HepG2 (cell line): ENCODE measurements around the gene PRKCE. TPM values are rescaled to one million over a fixed set of nuclear protein-coding genes. Genes with fewer than 3 reads are reported as not detected.

Experiments used
- AFF4 ChIP-seq: sonication (generic); formaldehyde crosslinking; IDR thresholded peaks from 2 replicates; pipeline ENCODE4 v1.4.0; 2020; ENCODE audit warnings: missing genetic modification reagents
- AHR ChIP-seq: IDR thresholded peaks from 2 replicates; pipeline ENCODE4 v1.6.1; 2018; ENCODE audit warnings: missing genetic modification reagents, missing compliant biosample characterization
- BRD4 ChIP-seq: sonication (generic); formaldehyde crosslinking; IDR thresholded peaks from 2 replicates; pipeline ENCODE4 v1.4.0; 2020; ENCODE audit warnings: missing genetic modification reagents
- KAT2B ChIP-seq: fragments of 150-350 bp; IDR thresholded peaks from 2 replicates; pipeline ENCODE4 v1.6.1; 2014; ENCODE audit warnings: low read depth, low read length, borderline replicate concordance
- RFX3 ChIP-seq: IDR thresholded peaks from 2 replicates; pipeline ENCODE4 v1.6.1; 2016; ENCODE audit warnings: missing biosample characterization, missing genetic modification reagents
- RORA ChIP-seq: sonication (generic); formaldehyde crosslinking; IDR thresholded peaks from 2 replicates; pipeline ENCODE4 v1.5.0; 2020; ENCODE audit warnings: mild to moderate bottlenecking, missing genetic modification reagents, moderate library complexity
- SP2 ChIP-seq: sonication (generic); formaldehyde crosslinking; IDR thresholded peaks from 2 replicates; pipeline ENCODE4 v1.5.1; 2020; ENCODE audit warnings: mild to moderate bottlenecking, missing genetic modification reagents
- SRY ChIP-seq: sonication (generic); formaldehyde crosslinking; IDR thresholded peaks from 2 replicates; pipeline ENCODE4 v1.8.0; 2022; ENCODE audit warnings: mild to moderate bottlenecking, missing genetic modification reagents
- ZC3H13 ChIP-seq: sonication (generic); formaldehyde crosslinking; IDR thresholded peaks from 2 replicates; pipeline ENCODE4 v1.8.1; 2023; ENCODE audit warnings: mild to moderate bottlenecking, missing genetic modification reagents, moderate library complexity
- ZFY ChIP-seq: sonication (generic); formaldehyde crosslinking; IDR thresholded peaks from 2 replicates; pipeline ENCODE4 v1.4.0; 2020; ENCODE audit warnings: missing genetic modification reagents
- ZKSCAN5 ChIP-seq: sonication (generic); formaldehyde crosslinking; IDR thresholded peaks from 2 replicates; pipeline ENCODE4 v1.5.1; 2020; ENCODE audit warnings: mild to moderate bottlenecking, missing genetic modification reagents
- ZNF138 ChIP-seq: sonication (generic); formaldehyde crosslinking; IDR thresholded peaks from 2 replicates; pipeline ENCODE4 v1.5.0; 2020; ENCODE audit warnings: mild to moderate bottlenecking, low read depth, missing genetic modification reagents
- ZNF20 ChIP-seq: sonication (generic); formaldehyde crosslinking; IDR thresholded peaks from 2 replicates; pipeline ENCODE4 v1.4.0; 2020; ENCODE audit warnings: mild to moderate bottlenecking, moderate library complexity, missing genetic modification reagents
- ZNF317 ChIP-seq: sonication (generic); formaldehyde crosslinking; IDR thresholded peaks from 2 replicates; pipeline ENCODE4 v1.5.0; 2020; ENCODE audit warnings: mild to moderate bottlenecking, missing genetic modification reagents
- ZNF382 ChIP-seq: sonication (generic); formaldehyde crosslinking; IDR thresholded peaks from 2 replicates; pipeline ENCODE4 v1.5.0; 2020; ENCODE audit warnings: missing genetic modification reagents, mild to moderate bottlenecking, borderline replicate concordance
- ZNF513 ChIP-seq: sonication (generic); formaldehyde crosslinking; conservative IDR thresholded peaks from 2 replicates; pipeline ENCODE4 v1.5.0; 2020; ENCODE audit warnings: missing genetic modification reagents
- ZNF740 ChIP-seq: sonication (generic); formaldehyde crosslinking; IDR thresholded peaks from 2 replicates; pipeline ENCODE4 v1.4.0; 2020; ENCODE audit warnings: missing genetic modification reagents
- ZNF777 ChIP-seq: sonication (generic); formaldehyde crosslinking; IDR thresholded peaks from 2 replicates; pipeline ENCODE4 v1.4.0; 2020; ENCODE audit warnings: missing genetic modification reagents
- ZNF879 ChIP-seq: sonication (generic); formaldehyde crosslinking; IDR thresholded peaks from 2 replicates; pipeline ENCODE4 v1.8.1; 2023; ENCODE audit warnings: missing genetic modification reagents
- polyA plus RNA-seq, 8 experiments: library from polyadenylated mRNA; depleted of rRNA in 3 of 8; stranded (reverse) in 7 of 8; unstranded in 1 of 8; fragments of >200 nt; fragmentation: Illumina TruSeq in 4 of 8; extraction: Trizol in 4 of 8; gene quantifications; 2 replicates each; pipeline versions ENCODE4 v1.2.1 to v1.2.3, GENCODE V29; 2011 to 2016; ENCODE audit warnings: low read depth in 4 of 8, missing spikeins in 1 of 8, mixed read lengths in 1 of 8; ENCODE audit not compliant: insufficient read depth in 1 of 8
- total RNA-seq, 5 experiments: library from RNA; depleted of rRNA; stranded (reverse); fragments of >200 nt; fragmentation: Illumina TruSeq; extraction: Trizol; gene quantifications; 2 replicates each; pipeline ENCODE4 v1.2.3, GENCODE V29; 2016; ENCODE audit warnings: low read depth in 1 of 5
- TF ChIP-seq, protein P1 (sequence below): sonication (generic); formaldehyde crosslinking; IDR thresholded peaks from 2 replicates; pipeline ENCODE4 v1.4.0; 2020; ENCODE audit warnings: missing genetic modification reagents
- TF ChIP-seq, protein P2 (sequence below): sonication (generic); formaldehyde crosslinking; IDR thresholded peaks from 2 replicates; pipeline ENCODE4 v1.4.0; 2020; ENCODE audit warnings: missing genetic modification reagents; ENCODE audit errors: not compliant biosample characterization
- TF ChIP-seq, protein P3 (sequence below): sonication (generic); formaldehyde crosslinking; IDR thresholded peaks from 2 replicates; pipeline ENCODE4 v1.5.1; 2020; ENCODE audit warnings: missing genetic modification reagents, mild to moderate bottlenecking, borderline replicate concordance

PRKCE gene
- total and polyA plus RNA-seq, 2 of the 13 experiments (the other 11 are each of a cell fraction or from before 2014, with no cell fraction given): 1.0 to 3.9 TPM

GRCh38 chr2:45610281-45611019 is 41.0 kb upstream of the PRKCE start (continued):
- TF ChIP-seq ZNF513 (no peak), ZNF317 (no peak), RORA (no peak), ZNF138 (CRISPR knock-in tag) (no peak), AHR (0 out of 2 replicates have a peak, but pooled peaks have one; percentile 44), ZNF740 (CRISPR knock-in tag) (no peak), SRY (no peak), ZC3H13 (CRISPR knock-in tag) (no peak), ZFY (no peak; the same call in 1 of the 2 replicates), SP2 (CRISPR knock-in tag) (no peak), BRD4 (CRISPR knock-in tag) (no peak), ZKSCAN5 (no peak), AFF4 (CRISPR knock-in tag) (no peak), ZNF879 (CRISPR knock-in tag) (no peak), KAT2B (no peak), ZNF20 (CRISPR knock-in tag) (no peak), ZNF382 (no peak), ZNF777 (0 out of 2 replicates have a peak, but pooled peaks have one; percentile 9), RFX3 (CRISPR knock-in tag) (no peak)
- TF ChIP-seq, protein P1, sequence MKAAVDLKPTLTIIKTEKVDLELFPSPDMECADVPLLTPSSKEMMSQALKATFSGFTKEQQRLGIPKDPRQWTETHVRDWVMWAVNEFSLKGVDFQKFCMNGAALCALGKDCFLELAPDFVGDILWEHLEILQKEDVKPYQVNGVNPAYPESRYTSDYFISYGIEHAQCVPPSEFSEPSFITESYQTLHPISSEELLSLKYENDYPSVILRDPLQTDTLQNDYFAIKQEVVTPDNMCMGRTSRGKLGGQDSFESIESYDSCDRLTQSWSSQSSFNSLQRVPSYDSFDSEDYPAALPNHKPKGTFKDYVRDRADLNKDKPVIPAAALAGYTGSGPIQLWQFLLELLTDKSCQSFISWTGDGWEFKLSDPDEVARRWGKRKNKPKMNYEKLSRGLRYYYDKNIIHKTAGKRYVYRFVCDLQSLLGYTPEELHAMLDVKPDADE (CRISPR knock-in tag): peak; percentile 52; the same call in 1 of the 2 replicates
- TF ChIP-seq, protein P2, sequence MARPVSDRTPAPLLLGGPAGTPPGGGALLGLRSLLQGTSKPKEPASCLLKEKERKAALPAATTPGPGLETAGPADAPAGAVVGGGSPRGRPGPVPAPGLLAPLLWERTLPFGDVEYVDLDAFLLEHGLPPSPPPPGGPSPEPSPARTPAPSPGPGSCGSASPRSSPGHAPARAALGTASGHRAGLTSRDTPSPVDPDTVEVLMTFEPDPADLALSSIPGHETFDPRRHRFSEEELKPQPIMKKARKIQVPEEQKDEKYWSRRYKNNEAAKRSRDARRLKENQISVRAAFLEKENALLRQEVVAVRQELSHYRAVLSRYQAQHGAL: peak; percentile 33
- TF ChIP-seq, protein P3, sequence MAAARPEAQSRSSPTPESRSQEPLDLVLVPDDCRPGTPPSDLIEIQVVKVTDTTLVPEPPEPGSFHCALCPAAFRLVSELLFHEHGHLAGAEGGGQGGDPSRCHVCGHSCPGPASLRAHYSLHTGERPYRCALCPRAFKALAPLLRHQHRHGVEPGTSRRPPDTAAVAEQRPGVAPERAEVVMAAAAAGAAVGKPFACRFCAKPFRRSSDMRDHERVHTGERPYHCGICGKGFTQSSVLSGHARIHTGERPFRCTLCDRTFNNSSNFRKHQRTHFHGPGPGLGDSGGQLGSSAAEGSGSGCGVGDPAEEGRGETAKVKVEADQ: no peak
